ENCODE results near the gene SMARCD3. TPM values are rescaled to one million over a fixed set of nuclear protein-coding genes. Genes with fewer than 3 reads are reported as not detected.

Gene SMARCD3
- total RNA-seq, 1 experiment from 2014 or later: 30.3 TPM

DNA sequence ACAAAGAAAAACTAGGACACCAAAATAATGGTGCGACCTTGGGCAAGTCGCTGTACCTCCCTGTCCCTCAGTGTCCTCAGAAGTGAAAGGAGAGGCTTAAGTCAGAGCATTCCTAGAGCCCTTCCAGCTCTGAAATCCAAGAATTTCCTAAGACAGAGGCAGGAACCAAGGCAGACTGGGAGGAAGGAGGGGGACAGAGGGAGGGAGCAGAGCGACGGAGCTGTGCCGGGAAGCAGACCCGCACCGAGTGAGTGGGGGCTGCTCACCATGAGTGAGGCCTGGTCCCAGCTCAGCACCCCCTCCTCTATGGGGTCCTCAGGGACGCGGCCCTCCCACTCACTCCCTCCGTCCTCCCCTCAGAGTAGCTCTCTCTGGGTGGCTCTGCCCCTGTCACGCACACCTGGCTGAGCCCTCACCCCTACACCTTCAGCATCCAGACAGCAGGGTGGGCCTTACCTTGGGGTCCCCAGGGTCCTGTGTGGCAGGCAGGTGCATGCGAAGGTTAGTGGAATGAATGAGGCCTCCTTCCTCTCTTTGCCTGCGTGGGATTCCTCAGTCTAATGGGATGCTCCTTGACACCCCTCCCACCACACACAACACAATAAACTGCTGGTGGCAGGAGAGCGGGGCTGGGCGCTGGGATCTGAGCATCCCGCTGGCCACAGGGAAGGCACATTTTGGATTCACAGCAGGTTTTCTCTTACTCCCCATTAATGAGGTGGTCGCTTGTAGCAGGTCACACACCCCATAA, 4.6 kb upstream of the SMARCD3 start:
- Histone ChIP-seq H3K27me3 (ENCODE audit: insufficient read depth, low read length) (no peaks in the 10 kb centered on the region), H3K79me2 (ENCODE audit: insufficient read depth, low read length) (no peaks in the 10 kb centered on the region), H3K9me2 (ENCODE audit: insufficient read depth) (no peaks in the 10 kb centered on the region), H3K9ac (ENCODE audit: low read length) (no peak overlapping the region), H3K4me1 (ENCODE audit: control insufficient read depth in 1 of 2, insufficient read depth in 2 of 2, low read length in 2 of 2) (peaks cover 23 to 40% of the 10 kb centered on the region in 2 experiments), H3K27ac (ENCODE audit: low read depth, low read length) (no peak overlapping the region; the same call in 1 of the 2 replicates), H3K9me3 (ENCODE audit: control insufficient read depth in 1 of 2, insufficient read depth in 1 of 2, low read depth in 1 of 2, low read length in 2 of 2) (no peaks in the 10 kb centered on the region), H2AFZ (ENCODE audit: low read depth, low read length, poor library complexity, severe bottlenecking) (no peak overlapping the region), H4K20me1 (ENCODE audit: insufficient read depth) (no peaks in the 10 kb centered on the region), H3K4me3 (replicated peaks in 1 of 2; ENCODE audit: low read depth in 1 of 2, low read length in 2 of 2) (no peak overlapping the region), H3K4me2 (ENCODE audit: low read length) (peak overlapping the region; percentile 87), H3K36me3 (ENCODE audit: control insufficient read depth in 1 of 2, insufficient read depth in 2 of 2, low read length in 2 of 2) (no peaks in the 10 kb centered on the region)
- RAD21 ChIA-PET (ENCODE audit: low non-redundant PET in 1 of 2, low total read pairs in 2 of 2, uncharacterized antibody in 2 of 2, unreplicated experiment in 2 of 2): no interaction called here
- intact Hi-C loops (cut with micrococcal nuclease): no loop called here
- CTCF ChIA-PET: no interaction called here
- no peak for DNase-seq (ENCODE audit: low read depth, low spot score)
- BruUV-seq (replicated peaks): no TSS peak
- POLR2A ChIA-PET: no interaction called here
- ATAC-seq: no peak
- TF ChIP-seq ELF1 (IDR thresholded peaks at IDR 0.05; ENCODE audit: borderline replicate concordance, low read depth) (no peak), CEBPB (IDR thresholded peaks at IDR 0.05; ENCODE audit: low read depth) (no peak), EZH2phosphoT487 (IDR thresholded peaks at IDR 0.05; ENCODE audit: borderline replicate concordance) (no peak), CBX3 (IDR thresholded peaks at IDR 0.05; ENCODE audit: low read depth) (no peak), JUND (IDR thresholded peaks at IDR 0.05) (no peak), TCF7L2 (IDR thresholded peaks at IDR 0.05; ENCODE audit: borderline replicate concordance, extremely low read depth, insufficient read depth, insufficient read length) (no peak), RAD21 (IDR thresholded peaks at IDR 0.05; ENCODE audit: low read depth) (no peak), ATF3 (IDR thresholded peaks at IDR 0.05) (no peak), ZFX (IDR thresholded peaks at IDR 0.05) (no peak), CTCF (IDR thresholded peaks at IDR 0.05 in 2 of 3, conservative IDR thresholded peaks at IDR 0.05 in 1 of 3; ENCODE audit: borderline replicate concordance in 1 of 3, insufficient read depth in 1 of 3, low read depth in 2 of 3, low read length in 2 of 3) (no peak), POLR2AphosphoS5 (IDR thresholded peaks at IDR 0.05; ENCODE audit: low read depth, low read length) (no peak), POLR2A (IDR thresholded peaks at IDR 0.05; ENCODE audit: borderline replicate concordance, extremely low read depth, insufficient read depth, insufficient read length) (no peak), SRF (IDR thresholded peaks at IDR 0.05; ENCODE audit: low read depth) (no peak)
